NCI-H1048 (cell line): Measurements from ENCODE around the gene STXBP6.
"Not testable (repeated sequence)": the region's sequence is repeated elsewhere in the genome, so short reads cannot be mapped to it uniquely, and the experiment has no call there.

ENCODE experiments used
- DNase-seq: peaks from one replicate; lab custom pipeline; 2025; lab: John Stamatoyannopoulos, UW

The STXBP6 gene

DNA sequence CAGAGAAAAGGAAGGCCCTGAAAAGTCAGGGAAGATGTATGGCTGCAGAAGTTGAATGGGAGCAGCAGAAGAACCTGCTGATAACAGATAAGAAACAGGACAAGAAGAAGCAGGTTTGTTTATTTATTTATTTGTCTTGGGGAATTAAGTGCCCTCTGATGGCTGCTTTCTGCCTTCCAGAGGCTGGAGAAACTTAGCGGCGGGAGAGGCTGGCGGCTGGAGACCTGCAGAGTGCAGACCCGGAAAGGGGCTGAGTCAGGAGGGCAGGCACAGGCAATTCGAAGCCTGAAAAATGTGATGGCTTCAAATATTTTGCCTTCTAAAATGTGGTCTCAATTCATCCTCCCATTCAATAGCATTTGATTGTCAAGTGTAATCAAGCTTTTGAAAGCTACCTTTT, 247.7 kb downstream of the STXBP6 start:
- no peak for DNase-seq

DNA sequence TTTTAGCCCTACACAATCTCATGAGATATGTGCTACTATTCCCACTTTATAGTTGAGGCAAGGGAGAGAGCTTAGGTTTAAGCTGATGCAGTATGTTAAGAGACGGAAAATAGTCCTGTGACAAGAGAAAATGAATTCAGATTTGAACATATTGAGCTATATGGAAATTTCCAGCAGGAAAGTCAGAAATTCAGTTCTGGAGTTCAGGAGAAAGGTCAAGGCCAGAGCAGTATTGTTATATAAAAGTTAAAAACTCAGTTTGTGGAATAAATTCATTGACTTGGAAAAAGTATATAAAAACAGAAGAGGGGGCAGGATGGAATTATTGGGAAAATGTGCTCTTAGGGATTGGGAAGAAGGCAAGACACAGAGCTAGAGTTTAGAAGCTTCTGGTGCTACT, 248.9 kb downstream of the STXBP6 start:
- no peak for DNase-seq

DNA sequence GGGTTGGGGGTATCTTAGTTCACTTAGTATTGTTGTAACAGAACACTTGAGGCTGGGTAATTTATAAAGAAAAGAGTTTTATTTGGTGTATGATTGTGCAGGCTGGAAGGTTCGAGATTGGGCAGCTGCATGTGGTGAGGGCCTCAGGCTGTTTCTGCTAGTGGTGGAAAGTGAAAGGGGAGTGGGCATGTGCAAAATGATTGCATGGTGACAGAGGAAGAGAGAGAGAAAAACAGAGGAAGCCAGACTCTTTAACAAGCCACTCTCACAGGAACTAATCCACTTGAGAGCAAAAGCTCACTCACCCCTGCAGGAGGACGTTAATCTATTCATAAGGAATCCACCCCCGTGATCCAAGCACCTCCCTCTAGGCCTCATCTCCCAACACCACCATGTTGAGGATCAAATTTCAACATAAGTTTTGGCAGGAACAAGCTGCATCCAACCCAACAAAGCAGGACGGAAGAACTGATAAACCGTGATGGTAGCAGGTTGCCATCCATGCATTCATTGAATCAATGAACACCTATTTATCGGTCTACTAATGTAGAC, 251.0 kb downstream of the STXBP6 start:
- no peak for DNase-seq

DNA sequence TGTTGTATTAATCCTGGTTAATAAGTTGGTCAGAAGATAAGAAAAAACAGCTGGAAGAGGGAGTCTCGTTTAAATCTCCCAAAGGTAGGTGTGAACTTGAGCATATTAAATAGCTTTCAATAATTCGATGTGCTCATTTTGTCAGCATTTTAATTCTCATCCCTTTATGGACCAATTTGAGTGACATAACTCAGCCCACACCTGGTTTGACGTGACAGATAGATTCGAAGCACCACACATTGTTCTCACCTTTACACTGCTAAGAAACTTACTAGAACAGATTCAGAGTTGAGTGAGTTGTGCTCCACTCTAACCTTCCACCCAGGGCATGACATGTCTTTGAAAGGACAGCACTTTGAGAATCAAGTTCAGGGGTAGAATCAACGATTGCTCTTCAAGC, 254.5 kb downstream of the STXBP6 start:
- DNase-seq: no peak

DNA sequence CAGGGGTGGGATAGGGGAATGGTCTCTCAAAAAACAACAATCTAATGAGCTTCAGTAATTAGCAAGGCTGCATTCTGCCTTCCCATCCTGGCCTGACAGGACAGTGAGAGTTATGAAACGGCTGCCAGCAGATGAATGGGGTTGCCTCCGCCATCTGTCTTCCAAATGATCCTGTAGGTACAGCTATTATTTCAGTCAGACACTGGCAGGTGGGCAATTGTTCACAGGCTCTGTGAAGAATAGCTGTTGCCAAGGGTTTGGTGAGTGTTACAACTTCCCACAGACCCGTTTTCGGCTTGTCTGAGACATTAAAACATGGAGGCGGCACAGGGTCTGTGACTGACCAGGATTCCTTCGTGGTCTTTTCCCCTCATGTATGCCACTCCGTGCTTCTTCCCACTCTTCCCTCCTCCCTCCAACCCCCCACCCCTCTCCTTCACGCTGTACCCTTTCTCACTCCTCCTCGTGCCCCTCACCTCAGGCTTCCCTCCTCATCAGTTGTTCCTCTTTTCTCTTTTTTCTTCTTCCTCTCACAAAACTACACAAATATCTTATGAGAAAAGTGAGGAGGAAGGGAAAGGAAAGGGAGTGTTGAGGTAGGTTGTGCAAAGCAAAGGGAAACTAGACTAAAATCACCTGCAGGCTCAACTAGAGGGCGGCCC, 255.2 kb downstream of the STXBP6 start:
- DNase-seq: no peak

DNA sequence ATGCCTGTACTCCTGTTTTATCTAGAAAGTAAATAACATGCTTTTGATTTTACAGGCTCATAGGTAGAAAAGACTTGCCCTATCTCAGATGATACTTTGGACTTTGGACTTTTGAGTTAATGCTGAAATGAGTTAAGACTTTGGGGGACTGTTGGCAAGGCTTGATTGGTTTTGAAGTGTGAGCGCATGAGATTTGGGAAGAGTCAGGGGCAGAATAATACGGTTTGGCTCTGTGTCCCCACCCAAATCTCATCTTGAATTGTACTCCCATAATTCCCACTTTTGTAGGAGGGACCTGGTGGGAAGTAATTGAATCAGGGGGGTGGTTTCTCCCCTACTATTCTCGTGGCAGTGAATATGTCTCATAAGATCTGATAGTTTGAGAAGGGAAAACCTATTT, 259.8 kb downstream of the STXBP6 start:
- DNase-seq: no peak

DNA sequence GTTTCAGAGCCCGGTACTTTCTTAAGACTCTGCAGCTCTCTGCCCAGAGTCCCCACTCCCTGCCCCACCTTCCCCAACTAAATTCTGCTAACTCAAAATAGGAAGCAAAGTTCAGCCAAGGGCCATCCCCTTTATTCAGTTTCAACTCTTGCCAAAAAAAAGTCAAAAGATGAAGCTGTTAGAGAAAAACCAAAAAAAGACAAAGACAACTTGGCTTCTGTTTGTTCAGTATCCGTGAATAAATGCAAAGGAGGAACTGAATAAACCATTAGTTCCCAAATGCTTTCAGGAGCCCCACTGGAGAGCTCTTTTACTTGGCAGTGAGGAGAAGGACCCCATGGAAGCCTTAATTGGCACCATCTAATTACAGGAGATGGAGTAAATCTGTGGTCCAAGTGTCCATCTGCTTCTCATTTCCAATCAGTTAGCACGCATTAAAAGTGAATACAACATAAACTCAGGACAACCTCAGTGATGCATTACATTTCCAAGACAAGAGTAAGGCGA, 260.5 kb downstream of the STXBP6 start:
- DNase-seq: no peak

DNA sequence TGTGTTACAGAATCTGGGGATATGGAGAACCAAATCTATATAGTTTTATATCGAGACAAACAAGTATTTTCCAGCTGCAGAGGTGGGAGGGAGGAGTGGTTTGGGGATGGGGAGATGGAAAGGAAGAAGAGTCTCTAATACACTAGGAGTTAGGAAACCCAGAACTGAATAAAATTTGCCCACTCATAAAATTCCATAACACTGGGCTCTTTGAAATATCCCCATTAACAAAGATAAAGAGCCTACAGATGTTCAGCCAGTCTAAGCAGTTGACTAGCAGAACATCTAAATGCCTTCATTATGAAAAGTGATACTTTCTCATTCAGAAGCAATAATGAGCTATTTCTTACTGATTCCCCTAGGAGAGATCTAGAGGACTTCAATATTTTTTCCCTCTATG, 264.2 kb downstream of the STXBP6 start:
- DNase-seq: no peak

- no peak for DNase-seq
These were observed 265.0 kb downstream of the STXBP6 start for GRCh38 chr14:24784981-24785380.

GRCh38 chr14:24783791-24784190, 266.2 kb downstream of the STXBP6 start:
- DNase-seq: no peak

DNA sequence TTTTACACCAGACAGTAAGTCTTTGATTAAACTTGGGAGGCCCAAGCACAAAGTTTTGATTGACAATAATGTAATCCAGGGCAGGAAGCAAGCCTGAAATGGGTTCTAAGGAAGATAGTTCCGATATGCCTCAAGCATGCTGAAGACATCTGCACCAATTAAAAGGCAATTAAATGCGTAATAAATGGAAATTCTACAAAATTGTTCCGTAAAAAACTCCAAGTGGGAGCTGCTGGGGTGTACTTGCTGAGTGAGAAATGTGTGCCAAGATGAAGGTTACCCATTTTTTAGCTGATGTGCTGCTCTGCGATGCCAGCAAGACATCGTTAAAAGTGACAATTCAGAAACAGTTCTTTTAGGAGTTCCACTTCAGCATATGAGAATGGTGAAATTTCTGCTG, 269.7 kb downstream of the STXBP6 start:
- DNase-seq: no peak

DNA sequence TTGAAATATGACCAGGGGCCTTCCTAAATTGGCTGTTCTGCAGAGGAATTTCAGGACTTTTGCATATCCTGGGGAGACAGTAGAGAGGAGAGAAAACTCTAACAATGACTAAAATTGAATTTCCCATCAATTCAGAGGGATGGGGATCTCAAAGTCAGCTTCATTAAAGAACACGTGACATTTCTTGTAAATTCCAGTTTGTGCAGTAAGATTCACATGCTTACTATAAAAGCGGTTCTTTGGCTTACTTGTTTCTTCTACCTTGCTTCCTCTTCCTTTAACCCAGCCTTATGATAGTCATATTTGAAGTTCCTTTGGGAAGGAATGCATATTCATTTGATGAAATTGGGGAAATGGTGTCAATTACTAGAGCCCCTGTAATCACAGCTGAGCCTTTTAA, 272.3 kb downstream of the STXBP6 start:
- no peak for DNase-seq

DNA sequence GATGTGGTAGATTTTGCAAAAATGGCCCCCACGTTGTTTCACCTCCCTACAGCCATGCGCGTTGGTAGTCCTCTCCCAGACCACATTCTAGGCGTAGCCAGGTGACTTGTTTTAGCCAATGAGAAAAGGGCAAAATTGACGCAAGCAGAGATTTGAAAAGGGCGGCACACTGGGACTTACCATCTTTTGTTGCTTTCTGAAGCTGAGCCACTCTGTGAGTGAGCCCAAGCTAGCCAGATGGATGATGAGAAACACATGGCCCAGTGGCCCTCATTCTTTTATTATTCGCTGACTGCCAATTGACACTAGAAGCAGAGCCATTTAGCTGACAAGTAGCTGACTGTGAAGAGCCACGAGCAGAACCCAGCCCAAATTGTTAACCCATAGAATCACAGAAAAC, 274.0 kb downstream of the STXBP6 start:
- DNase-seq: no peak

GRCh38 chr14:24774187-24774915, 275.6 kb downstream of the STXBP6 start:
- no peak for DNase-seq

GRCh38 chr14:24773564-24773963, 276.4 kb downstream of the STXBP6 start:
- DNase-seq: not testable (repeated sequence)

GRCh38 chr14:24766434-24766833, 283.5 kb downstream of the STXBP6 start:
- DNase-seq: no peak

DNA sequence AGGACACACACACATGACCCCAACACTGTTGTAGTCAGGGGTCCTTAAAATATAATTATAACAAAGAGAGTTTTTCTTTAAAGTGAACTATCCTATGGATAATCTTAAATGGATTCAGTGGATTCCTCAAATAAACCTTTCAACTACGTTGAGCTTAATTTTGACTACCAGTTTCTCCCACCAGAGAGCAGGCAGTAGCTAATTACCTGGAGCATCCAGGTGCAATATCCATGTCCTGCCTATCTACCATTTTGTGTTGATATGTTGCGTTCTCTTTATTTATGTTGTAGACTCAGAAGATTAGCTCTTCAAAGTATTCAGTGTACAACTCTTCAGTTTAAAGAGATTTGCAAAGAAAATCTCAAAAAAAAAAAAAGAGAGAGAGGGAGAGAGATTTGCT, 288.8 kb downstream of the STXBP6 start:
- DNase-seq: no peak
